ENCODE data around the gene FHIT. TPM values are rescaled to one million over a fixed set of nuclear protein-coding genes. Genes with fewer than 3 reads are reported as not detected.

Gene FHIT
- total RNA-seq, 2 donors from 2014 or later, result 6.8 to 12.3 TPM

DNA sequence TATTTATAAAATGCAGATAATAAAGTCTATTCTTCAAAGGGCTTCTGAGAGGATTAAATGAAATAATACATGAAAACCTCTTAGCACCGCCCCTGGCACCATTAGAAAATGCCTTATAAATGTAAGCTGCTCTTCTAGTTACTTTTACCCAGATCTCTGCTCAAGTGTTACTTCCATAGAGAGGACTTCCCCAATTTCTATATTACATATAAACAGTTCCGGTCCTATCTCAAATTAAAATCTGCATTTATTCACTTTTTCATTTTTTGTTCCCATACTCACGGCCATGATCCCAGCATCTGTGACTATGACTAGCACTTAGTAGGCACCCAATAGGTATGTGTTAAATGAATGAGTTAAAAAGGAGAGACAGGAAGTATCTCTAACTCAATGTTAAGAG, 1310.5 kb downstream of the FHIT start:
- Histone ChIP-seq H3K4me3 (ENCODE audit: low read length) (no peak overlapping the region), H3K9ac (ENCODE audit: extremely low read depth, low read length, poor library complexity, severe bottlenecking) (no peak overlapping the region), H3K27ac (ENCODE audit: low read depth, low read length) (no peak overlapping the region), H3K36me3 (ENCODE audit: control insufficient read depth, insufficient read depth, low read length) (no peaks in the 10 kb centered on the region), H3K4me1 (ENCODE audit: control insufficient read depth, insufficient read depth, low read length) (peaks cover 7% of the 10 kb centered on the region), H3K27me3 (ENCODE audit: control insufficient read depth, insufficient read depth, low read length, poor library complexity, severe bottlenecking) (no peaks in the 10 kb centered on the region), H3K9me3 (ENCODE audit: control insufficient read depth, low read length) (peaks cover 5% of the 10 kb centered on the region)
- Mint-ChIP-seq H3K9me3 (no peaks in the 10 kb centered on the region), H3K4me3 (no peak overlapping the region), H3K36me3 (ENCODE audit: low read depth) (no peaks in the 10 kb centered on the region), H3K27me3 (ENCODE audit: insufficient read depth) (no peaks in the 10 kb centered on the region), H3K27ac (no peak overlapping the region), H3K4me1 (peaks cover 11% of the 10 kb centered on the region)
- no peak for DNase-seq
- WGBS, 2 experiments (ENCODE audit: insufficient coverage in 1 of 2, insufficient read length in 1 of 2), result 95% methylated on average over 3 of the region's 3 CpGs; no CpG with 5 or more reads in 1 of the 2 experiments
- no peak for TF ChIP-seq CTCF (conservative IDR thresholded peaks at IDR 0.05)

- DNase-seq, result no peak
- H3K4me3 ChIP-seq (ENCODE audit: low read length), result no peak overlapping the region
- H3K9ac ChIP-seq (ENCODE audit: extremely low read depth, low read length, poor library complexity, severe bottlenecking), result no peak overlapping the region
- no peaks in the 10 kb centered on the region for H3K27me3 ChIP-seq (ENCODE audit: control insufficient read depth, insufficient read depth, low read length, poor library complexity, severe bottlenecking)
- H3K27ac ChIP-seq (ENCODE audit: low read depth, low read length), result no peak overlapping the region
- Mint-ChIP-seq H3K36me3 (ENCODE audit: low read depth) (no peaks in the 10 kb centered on the region), H3K27ac (no peak overlapping the region), H3K27me3 (ENCODE audit: insufficient read depth) (no peaks in the 10 kb centered on the region), H3K4me3 (no peak overlapping the region), H3K4me1 (peaks cover 11% of the 10 kb centered on the region), H3K9me3 (no peaks in the 10 kb centered on the region)
- TF ChIP-seq CTCF (conservative IDR thresholded peaks at IDR 0.05), result no peak
- peaks cover 5% of the 10 kb centered on the region for H3K9me3 ChIP-seq (ENCODE audit: control insufficient read depth, low read length)
- no peaks in the 10 kb centered on the region for H3K36me3 ChIP-seq (ENCODE audit: control insufficient read depth, insufficient read depth, low read length)
- peaks cover 7% of the 10 kb centered on the region for H3K4me1 ChIP-seq (ENCODE audit: control insufficient read depth, insufficient read depth, low read length)
- WGBS, 2 experiments (ENCODE audit: insufficient coverage in 1 of 2, insufficient read length in 1 of 2), result 80 to 96% methylated on average over 3 to 4 of the region's 4 CpGs
These were observed 1311.3 kb downstream of the FHIT start for GRCh38 chr3:59939826-59940426.

- Mint-ChIP-seq H3K27ac (no peak overlapping the region), H3K4me3 (no peak overlapping the region), H3K4me1 (peaks cover 11% of the 10 kb centered on the region), H3K36me3 (ENCODE audit: low read depth) (no peaks in the 10 kb centered on the region), H3K9me3 (no peaks in the 10 kb centered on the region), H3K27me3 (ENCODE audit: insufficient read depth) (no peaks in the 10 kb centered on the region)
- Histone ChIP-seq H3K9ac (ENCODE audit: extremely low read depth, low read length, poor library complexity, severe bottlenecking) (no peak overlapping the region), H3K9me3 (ENCODE audit: control insufficient read depth, low read length) (no peaks in the 10 kb centered on the region), H3K4me3 (ENCODE audit: low read length) (no peak overlapping the region), H3K4me1 (ENCODE audit: control insufficient read depth, insufficient read depth, low read length) (peaks cover 7% of the 10 kb centered on the region), H3K36me3 (ENCODE audit: control insufficient read depth, insufficient read depth, low read length) (no peaks in the 10 kb centered on the region), H3K27ac (ENCODE audit: low read depth, low read length) (no peak overlapping the region), H3K27me3 (ENCODE audit: control insufficient read depth, insufficient read depth, low read length, poor library complexity, severe bottlenecking) (no peaks in the 10 kb centered on the region)
- 82 to 94% methylated on average over 2 to 3 of the region's 3 CpGs for WGBS, 2 experiments (ENCODE audit: insufficient coverage in 1 of 2, insufficient read length in 1 of 2)
- no peak for TF ChIP-seq CTCF (conservative IDR thresholded peaks at IDR 0.05)
- no peak for DNase-seq
These were observed 1312.4 kb downstream of the FHIT start for GRCh38 chr3:59938828-59939227.
